WTC11 (cell line): Measurements from ENCODE around the gene PIM1. TPM values are rescaled to one million over a fixed set of nuclear protein-coding genes. Genes with fewer than 3 reads are reported as not detected.

ENCODE experiments used
- ATAC-seq: fragments of 200-7000 bp; cut with Tn5 transposase; 2 replicates; pipeline ENCODE4 v1.10.0; 2021; ENCODE audit warnings: mild to moderate bottlenecking, moderate library complexity
- CTCF ChIA-PET: fragments of 300-600 bp; sonication (Branson Sonifier 250); formaldehyde crosslinking; loops from one replicate; lab custom pipeline; 2021; ENCODE audit warnings: antibody characterized with exemption; lab: Charles Lee
- POLR2A ChIA-PET: fragments of 350-600 bp; sonication (Branson Sonifier 250); formaldehyde crosslinking; loops from one replicate; lab custom pipeline; 2021; ENCODE audit warnings: antibody characterized with exemption; lab: Charles Lee
- DNase-seq: peaks from one replicate; pipeline ENCODE4 v3.0.0; 2021; ENCODE audit warnings: low spot score
- H3K27ac Mint-ChIP-seq: 2 replicates; pipeline ENCODE4 v1.8.0; 2021; ENCODE audit warnings: mixed read lengths
- H3K27me3 Mint-ChIP-seq: 2 replicates; pipeline ENCODE4 v1.8.0; 2021; ENCODE audit warnings: low read depth, mild to moderate bottlenecking, moderate library complexity, mixed read lengths
- H3K36me3 Mint-ChIP-seq: 2 replicates; pipeline ENCODE4 v1.8.0; 2021; ENCODE audit warnings: mixed read lengths
- H3K4me1 Mint-ChIP-seq: 2 replicates; pipeline ENCODE4 v1.8.0; 2022; ENCODE audit warnings: mixed read lengths
- H3K4me3 Mint-ChIP-seq: 2 replicates; pipeline ENCODE4 v1.8.0; 2021; ENCODE audit warnings: mild to moderate bottlenecking, moderate library complexity, mixed read lengths
- H3K9me3 Mint-ChIP-seq: 2 replicates; pipeline ENCODE4 v1.8.0; 2021; ENCODE audit warnings: mixed read lengths
- AFF4 ChIP-seq: sonication (generic); formaldehyde crosslinking; IDR thresholded peaks from 2 replicates; pipeline ENCODE4 v1.8.1; 2023; ENCODE audit warnings: mild to moderate bottlenecking, missing genetic modification reagents, borderline replicate concordance
- ARID4B ChIP-seq: sonication (generic); formaldehyde crosslinking; IDR thresholded peaks from 2 replicates; pipeline ENCODE4 v1.8.0; 2023; ENCODE audit warnings: missing genetic modification reagents, mild to moderate bottlenecking, borderline replicate concordance
- CREM ChIP-seq: sonication (generic); formaldehyde crosslinking; IDR thresholded peaks from 2 replicates; pipeline ENCODE4 v1.8.1; 2022; ENCODE audit warnings: mild to moderate bottlenecking, missing genetic modification reagents, moderate library complexity
- ESRRA ChIP-seq: sonication (generic); formaldehyde crosslinking; IDR thresholded peaks from 2 replicates; pipeline ENCODE4 v1.8.1; 2022; ENCODE audit warnings: mild to moderate bottlenecking, missing genetic modification reagents, borderline replicate concordance
- FOXP1 ChIP-seq: sonication (generic); formaldehyde crosslinking; IDR thresholded peaks from 2 replicates; pipeline ENCODE4 v1.8.0; 2022; ENCODE audit warnings: missing genetic modification reagents, mild to moderate bottlenecking, moderate library complexity, borderline replicate concordance
- IRF2 ChIP-seq: sonication (generic); formaldehyde crosslinking; IDR thresholded peaks from 2 replicates; pipeline ENCODE4 v1.8.0; 2022; ENCODE audit warnings: low read depth, missing genetic modification reagents, borderline replicate concordance
- MAX ChIP-seq: sonication (generic); formaldehyde crosslinking; IDR thresholded peaks from 2 replicates; pipeline ENCODE4 v1.8.0; 2022; ENCODE audit warnings: mild to moderate bottlenecking, missing genetic modification reagents
- MXD4 ChIP-seq: fragments of 250-450 bp; sonication (Bioruptor Pico); IDR thresholded peaks from 2 replicates; pipeline ENCODE4 v1.8.0; 2021; ENCODE audit warnings: mild to moderate bottlenecking, moderate library complexity, borderline replicate concordance
- MYBL2 ChIP-seq: sonication (generic); formaldehyde crosslinking; IDR thresholded peaks from 2 replicates; pipeline ENCODE4 v1.8.1; 2023; ENCODE audit warnings: mild to moderate bottlenecking, moderate library complexity, missing genetic modification reagents
- NFATC4 ChIP-seq: fragments of 250-450 bp; sonication (Bioruptor Pico); IDR thresholded peaks from 2 replicates; pipeline ENCODE4 v1.9.0; 2021; ENCODE audit warnings: mild to moderate bottlenecking
- OVOL2 ChIP-seq: fragments of 250-450 bp; sonication (Bioruptor Pico); IDR thresholded peaks from 2 replicates; pipeline ENCODE4 v1.9.0; 2021; ENCODE audit warnings: mild to moderate bottlenecking, borderline replicate concordance
- SMAD4 ChIP-seq: sonication (generic); formaldehyde crosslinking; IDR thresholded peaks from 2 replicates; pipeline ENCODE4 v1.8.0; 2022; ENCODE audit warnings: mild to moderate bottlenecking, missing genetic modification reagents
- ZMAT4 ChIP-seq: fragments of 250-450 bp; sonication (Bioruptor Pico); IDR thresholded peaks from 2 replicates; pipeline ENCODE4 v1.9.0; 2021; ENCODE audit warnings: mild to moderate bottlenecking
- ZNF138 ChIP-seq: sonication (generic); formaldehyde crosslinking; conservative IDR thresholded peaks from 2 replicates; pipeline ENCODE4 v1.8.1; 2022; ENCODE audit warnings: mild to moderate bottlenecking, moderate library complexity, missing genetic modification reagents
- ZNF416 ChIP-seq: fragments of 250-450 bp; sonication (Bioruptor Pico); IDR thresholded peaks from 2 replicates; pipeline ENCODE4 v1.9.0; 2021; ENCODE audit warnings: mild to moderate bottlenecking, inconsistent platforms
- ZNF512 ChIP-seq: sonication (generic); formaldehyde crosslinking; IDR thresholded peaks from 2 replicates; pipeline ENCODE4 v1.8.1; 2022; ENCODE audit warnings: missing genetic modification reagents, borderline replicate concordance
- ZNF532 ChIP-seq: fragments of 250-450 bp; sonication (Bioruptor Pico); IDR thresholded peaks from 2 replicates; pipeline ENCODE4 v1.9.0; 2021; ENCODE audit warnings: mild to moderate bottlenecking, borderline replicate concordance
- ZNF671 ChIP-seq: fragments of 250-450 bp; sonication (Bioruptor Pico); IDR thresholded peaks from 2 replicates; pipeline ENCODE4 v1.8.0; 2021; ENCODE audit warnings: mild to moderate bottlenecking
- total RNA-seq: library from RNA; stranded (reverse); gene quantifications from 3 replicates; pipeline ENCODE4 v1.2.3, GENCODE V29; 2021
- TF ChIP-seq, protein P1 (sequence below): sonication (generic); formaldehyde crosslinking; conservative IDR thresholded peaks from 2 replicates; pipeline ENCODE4 v1.8.1; 2022; ENCODE audit warnings: mild to moderate bottlenecking, missing genetic modification reagents

The PIM1 gene
- total RNA-seq, 1 experiment from 2014 or later: 64.7 TPM

DNA sequence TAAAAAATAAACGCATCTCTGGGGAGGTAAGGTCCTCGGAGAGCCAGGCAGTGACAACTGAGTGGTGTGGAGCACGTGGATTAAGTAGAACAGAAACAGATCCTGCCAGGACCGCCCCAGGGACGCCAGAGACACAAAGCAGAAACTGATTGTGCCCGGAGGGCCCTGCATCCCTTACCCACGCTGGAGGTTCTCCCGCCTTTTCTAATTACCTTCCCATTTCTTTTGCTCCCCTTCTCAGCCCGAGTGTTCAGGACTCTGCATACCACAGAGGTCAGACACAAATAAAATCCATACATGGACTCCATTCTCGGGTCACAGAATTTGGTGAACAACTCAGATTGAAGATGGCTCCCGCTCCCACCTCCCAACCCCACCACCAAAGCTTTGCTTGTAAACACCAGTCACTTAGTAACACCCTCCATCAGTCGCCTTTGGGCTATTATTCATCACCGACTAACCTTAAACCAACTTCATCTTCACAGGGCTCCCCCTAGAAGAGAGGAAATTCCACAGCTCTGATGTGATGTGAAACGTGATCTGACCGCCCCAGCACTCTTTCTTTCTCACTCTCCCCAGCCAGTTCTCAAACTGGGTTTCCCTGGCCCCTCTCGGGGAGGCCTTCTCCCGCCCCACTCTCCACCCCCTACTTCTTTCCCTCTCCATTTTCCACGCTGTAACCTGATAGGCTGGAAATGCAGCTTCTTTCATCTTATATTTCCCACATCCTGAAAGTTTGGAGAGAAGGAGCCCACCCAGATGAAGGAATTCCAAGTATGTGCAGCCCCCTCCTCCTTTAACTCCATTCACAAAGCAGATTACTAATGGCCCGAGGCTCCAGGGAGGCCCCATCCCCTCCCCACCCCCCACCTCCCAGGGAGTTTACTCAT lies 32.5 kb upstream of the PIM1 start (continued):
- TF ChIP-seq ZNF532 (CRISPR knock-in tag): 0 out of 2 replicates have a peak, but pooled peaks have one; percentile 82
- TF ChIP-seq NFATC4 (CRISPR knock-in tag): peak; percentile 55; the same call in 1 of the 2 replicates
- peak; percentile 77; the same call in 1 of the 2 replicates for TF ChIP-seq ZNF416 (CRISPR knock-in tag)
- 0 out of 2 replicates have a peak, but pooled peaks have one; percentile 39 for TF ChIP-seq FOXP1 (CRISPR knock-in tag)
- TF ChIP-seq MYBL2: 0 out of 2 replicates have a peak, but pooled peaks have one; percentile 58

DNA sequence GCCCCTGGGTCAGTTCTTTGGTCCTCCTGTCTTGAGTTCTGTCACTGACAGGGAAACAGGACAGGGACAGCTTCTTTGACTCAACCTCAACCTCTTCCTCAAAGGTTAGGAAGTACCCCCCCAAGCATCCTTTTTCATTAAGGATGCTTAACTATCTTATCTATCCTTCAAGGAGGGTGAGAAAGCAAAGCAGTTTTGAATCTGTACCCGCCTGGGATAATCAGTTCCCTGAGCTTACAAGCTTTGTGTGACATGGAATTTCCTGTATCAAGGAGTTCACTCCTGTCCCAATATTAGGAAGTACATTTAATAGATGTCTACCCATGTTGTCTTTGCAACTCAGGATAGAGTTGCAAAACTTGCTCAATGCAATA lies 31.1 kb upstream of the PIM1 start:
- ChIA-PET CTCF (interaction anchor here (1.0 to 1.4 kb wide), 3 partner anchors 31 to 88 kb away, joined by 4 to 7 read pairs (median 4); partner anchors contain the start of gene PIM1), POLR2A (interaction anchor here (2.3 to 10.4 kb wide), 4 partner anchors 11 to 37 kb away, joined by 20 to 183 read pairs (median 34); partner anchors contain the start of gene PIM1)
- Mint-ChIP-seq H3K27ac (peak overlapping the region; percentile 100), H3K36me3 (peaks cover 6% of the 10 kb centered on the region), H3K27me3 (no peaks in the 10 kb centered on the region), H3K4me1 (peaks cover 81% of the 10 kb centered on the region), H3K4me3 (peak overlapping the region; percentile 98), H3K9me3 (peaks cover 5% of the 10 kb centered on the region)
- ATAC-seq: no peak
- no peak for DNase-seq
- TF ChIP-seq ZNF671: no peak
- no peak for TF ChIP-seq SMAD4 (CRISPR knock-in tag)
- TF ChIP-seq IRF2 (CRISPR knock-in tag): no peak
- no peak for TF ChIP-seq OVOL2 (CRISPR knock-in tag)
- TF ChIP-seq CREM (CRISPR knock-in tag): no peak
- TF ChIP-seq ZNF138 (CRISPR knock-in tag): no peak
- no peak for TF ChIP-seq ESRRA (CRISPR knock-in tag)
- TF ChIP-seq ZMAT4 (CRISPR knock-in tag): no peak
- no peak for TF ChIP-seq AFF4
- no peak for TF ChIP-seq MAX (CRISPR knock-in tag)
- TF ChIP-seq, protein P1, sequence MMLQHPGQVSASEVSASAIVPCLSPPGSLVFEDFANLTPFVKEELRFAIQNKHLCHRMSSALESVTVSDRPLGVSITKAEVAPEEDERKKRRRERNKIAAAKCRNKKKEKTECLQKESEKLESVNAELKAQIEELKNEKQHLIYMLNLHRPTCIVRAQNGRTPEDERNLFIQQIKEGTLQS: no peak
- TF ChIP-seq ZNF512 (CRISPR knock-in tag): no peak
- no peak for TF ChIP-seq MXD4 (CRISPR knock-in tag)
- TF ChIP-seq ARID4B (CRISPR knock-in tag): no peak
